Measurements from ENCODE around the gene MAP1LC3A.
A peak's percentile ranks its signal among the peaks of the same experiment; 100 is the strongest.

The MAP1LC3A gene

DNA sequence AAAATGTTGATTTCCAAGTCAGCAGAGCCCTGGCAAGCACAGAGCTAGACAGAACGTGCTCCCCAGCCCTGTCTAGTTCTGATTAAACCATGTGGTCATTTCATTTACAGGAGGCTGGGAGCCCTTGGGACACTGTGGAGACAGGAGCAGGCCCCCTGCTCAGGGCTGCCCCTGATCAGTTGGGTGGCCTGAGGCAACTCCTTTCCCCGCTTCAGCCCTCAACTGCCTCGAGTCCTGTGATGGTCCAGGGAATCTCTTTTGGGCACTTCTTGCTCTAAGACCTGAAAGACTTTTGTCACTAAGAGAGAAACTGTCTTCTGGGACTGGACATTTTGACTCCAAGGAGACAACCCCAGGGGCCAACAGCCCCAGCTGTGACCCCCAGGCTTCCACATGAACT, 28.8 kb upstream of the MAP1LC3A start:
- no peak for DNase-seq (ENCODE audit: low spot score)

DNA sequence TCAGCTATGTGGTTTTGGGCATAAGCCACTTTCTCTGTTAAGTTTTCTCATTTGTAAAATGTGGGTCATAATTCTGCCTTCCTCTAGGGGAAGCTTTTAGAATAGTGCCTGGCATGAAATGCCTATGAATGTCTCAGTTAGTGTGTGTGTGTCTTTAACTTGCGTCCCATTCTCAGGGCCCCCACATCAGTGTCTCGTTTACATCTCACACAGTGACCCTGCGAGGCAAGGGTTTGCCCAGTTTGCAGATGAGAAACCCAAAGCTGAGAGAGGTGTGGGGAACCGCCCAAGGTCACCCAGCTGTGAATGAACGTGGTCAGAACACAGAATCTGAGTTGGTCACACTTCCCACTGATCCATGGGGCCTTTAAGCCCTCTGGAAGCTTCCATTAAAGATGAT, 28.2 kb upstream of the MAP1LC3A start:
- no peak for DNase-seq (ENCODE audit: low spot score)

DNA sequence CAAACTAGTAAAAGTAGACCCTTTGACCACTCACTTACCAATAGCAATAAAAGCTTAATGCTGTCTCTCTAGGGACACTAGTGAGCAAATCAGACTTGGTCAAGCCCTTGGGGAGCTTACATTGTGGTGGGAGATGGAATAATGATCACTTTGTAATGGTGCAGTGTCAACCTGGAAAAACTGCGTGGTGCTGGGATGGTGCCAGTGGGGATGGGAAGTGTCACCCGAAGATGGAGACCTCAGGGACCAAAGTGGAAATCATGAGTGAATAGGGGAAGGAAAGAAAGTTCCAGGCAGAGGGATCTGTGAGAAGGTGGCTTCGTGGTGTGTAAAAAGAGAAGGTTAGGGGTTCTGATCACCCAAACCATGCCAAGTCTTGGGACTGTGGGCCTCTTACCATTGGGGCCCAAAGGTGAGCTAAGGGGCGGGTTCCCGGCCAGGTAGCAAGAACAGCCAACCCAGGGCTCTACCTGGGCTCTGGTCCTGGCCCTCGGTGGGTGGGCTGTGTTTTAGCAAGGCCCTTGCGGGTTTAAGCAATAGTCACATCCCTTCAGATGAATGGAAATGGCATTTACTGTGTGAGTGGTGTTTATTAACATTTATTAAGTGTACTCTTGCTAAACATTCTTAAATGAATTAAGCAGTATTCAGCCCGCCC, 26.8 kb upstream of the MAP1LC3A start:
- DNase-seq (ENCODE audit: low spot score): no peak

DNA sequence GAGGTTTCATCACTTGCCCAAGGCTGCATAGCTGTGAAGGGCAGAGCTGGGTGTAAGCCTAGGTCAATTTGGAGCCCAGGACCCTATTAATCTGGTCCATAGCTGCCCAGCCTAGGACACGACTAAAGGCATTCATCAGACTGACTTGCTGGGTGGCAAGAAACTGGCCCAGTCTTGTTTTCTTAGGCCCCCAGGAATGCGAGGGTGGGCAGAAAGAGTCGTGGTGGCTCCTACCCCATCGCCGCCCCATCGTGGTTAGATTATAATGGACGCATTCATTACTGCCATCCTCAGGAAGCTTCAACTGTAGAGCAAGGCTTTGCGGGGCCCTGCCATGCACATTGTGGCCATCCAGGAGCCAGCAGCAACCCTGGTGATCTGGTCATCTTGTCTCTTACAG, 26.2 kb upstream of the MAP1LC3A start:
- no peak for DNase-seq (ENCODE audit: low spot score)

DNA sequence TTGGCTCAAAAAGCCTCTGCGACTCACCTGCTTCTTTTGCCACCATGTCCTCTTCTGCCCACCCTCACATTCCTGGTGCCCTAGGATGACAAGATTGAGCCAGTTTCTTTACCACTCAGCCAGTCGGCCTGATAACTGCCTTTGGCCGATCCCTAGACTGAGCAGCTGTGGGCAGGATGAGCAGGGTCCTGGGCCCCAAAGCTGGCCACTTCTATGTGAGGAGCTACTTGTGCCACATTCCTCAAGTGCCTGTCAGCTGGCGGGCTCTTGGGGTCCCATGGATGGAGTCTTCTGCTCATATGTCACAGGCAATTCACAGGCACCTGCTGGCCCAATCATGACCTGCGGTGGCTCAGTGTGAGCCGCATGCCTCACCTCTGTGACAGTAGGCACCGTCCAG, 25.8 kb upstream of the MAP1LC3A start:
- DNase-seq (ENCODE audit: low spot score): no peak

DNA sequence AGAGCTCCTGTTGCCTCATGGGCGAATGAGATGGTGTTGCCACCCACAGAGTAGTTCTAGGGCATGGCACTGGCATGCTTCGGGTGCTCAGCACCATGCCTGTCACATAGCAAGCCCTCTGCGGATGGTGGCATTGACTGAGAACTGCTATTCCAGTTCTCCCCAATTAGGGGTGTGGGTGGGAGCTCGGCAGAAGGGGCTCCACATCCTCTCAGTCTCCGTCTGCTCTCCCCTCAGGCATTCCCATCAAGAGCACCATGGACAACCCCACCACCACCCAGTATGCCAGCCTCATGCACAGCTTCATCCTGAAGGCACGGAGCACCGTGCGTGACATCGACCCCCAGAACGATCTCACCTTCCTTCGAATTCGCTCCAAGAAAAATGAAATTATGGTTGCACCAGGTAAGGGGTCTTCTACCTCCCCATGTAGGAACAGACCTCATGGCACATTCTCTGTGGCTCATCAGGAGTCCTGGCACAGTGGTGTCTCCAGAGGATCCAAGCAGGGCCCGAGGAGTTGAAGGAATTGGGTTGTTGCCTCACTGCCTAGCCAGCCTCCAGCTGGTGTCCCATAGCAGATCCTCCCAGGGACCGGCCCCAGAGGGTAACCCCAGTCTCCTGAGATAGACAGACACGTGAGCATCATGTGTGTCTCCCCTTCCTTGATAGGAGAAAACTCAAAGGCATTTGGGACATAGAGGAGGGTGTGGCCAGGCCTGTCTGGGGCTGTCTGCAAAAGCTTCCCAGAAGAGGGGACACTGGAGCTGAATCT, 23.9 kb upstream of the MAP1LC3A start:
- no peak for DNase-seq (ENCODE audit: low spot score)

DNA sequence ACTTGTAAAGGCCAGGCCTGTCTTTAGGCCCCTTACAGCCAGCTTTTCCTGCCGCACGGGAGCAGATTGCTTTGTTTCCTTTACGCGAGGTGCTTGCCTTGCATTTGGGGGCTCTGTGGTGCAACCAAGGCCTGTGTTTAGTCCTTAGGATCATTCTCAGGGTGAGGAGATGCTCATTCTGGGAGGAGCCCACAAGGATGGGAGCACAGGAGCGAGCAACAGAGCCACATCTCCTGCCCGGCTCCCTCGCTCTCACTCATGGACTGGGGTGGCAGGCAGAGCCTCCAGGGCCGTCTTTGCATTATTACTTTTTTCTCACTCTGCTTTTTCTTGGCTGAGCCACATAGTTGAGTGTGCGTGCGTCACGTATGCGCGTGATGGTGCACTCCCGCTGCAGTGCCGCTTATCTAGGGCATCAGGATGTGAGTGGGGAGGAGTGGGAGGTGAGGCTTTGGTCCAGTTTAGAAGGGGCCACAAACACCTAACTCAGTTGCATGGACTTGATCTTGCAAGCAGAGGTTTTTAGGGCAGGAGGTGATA, 23.1 kb upstream of the MAP1LC3A start:
- no peak for DNase-seq (ENCODE audit: low spot score)

DNA sequence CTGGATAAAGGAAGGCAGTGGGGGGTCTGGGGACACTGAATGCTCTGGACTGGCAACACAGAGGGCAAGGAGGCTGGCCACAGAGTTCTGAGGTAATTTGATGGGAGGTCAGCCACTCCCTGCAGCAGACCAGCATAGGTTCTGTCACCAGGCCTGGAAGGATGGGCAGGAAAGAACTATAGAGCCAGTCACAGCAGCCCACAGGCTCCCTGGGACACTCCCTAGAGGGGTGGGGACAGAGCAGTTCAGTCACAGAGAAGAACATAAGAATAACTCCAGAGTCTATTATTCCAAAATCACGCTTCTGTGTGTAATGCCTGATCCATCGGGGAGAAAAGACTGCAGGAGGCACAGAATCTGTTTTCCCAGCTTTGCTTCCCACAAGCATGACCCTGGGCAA, 22.7 kb upstream of the MAP1LC3A start:
- DNase-seq (ENCODE audit: low spot score): no peak

DNA sequence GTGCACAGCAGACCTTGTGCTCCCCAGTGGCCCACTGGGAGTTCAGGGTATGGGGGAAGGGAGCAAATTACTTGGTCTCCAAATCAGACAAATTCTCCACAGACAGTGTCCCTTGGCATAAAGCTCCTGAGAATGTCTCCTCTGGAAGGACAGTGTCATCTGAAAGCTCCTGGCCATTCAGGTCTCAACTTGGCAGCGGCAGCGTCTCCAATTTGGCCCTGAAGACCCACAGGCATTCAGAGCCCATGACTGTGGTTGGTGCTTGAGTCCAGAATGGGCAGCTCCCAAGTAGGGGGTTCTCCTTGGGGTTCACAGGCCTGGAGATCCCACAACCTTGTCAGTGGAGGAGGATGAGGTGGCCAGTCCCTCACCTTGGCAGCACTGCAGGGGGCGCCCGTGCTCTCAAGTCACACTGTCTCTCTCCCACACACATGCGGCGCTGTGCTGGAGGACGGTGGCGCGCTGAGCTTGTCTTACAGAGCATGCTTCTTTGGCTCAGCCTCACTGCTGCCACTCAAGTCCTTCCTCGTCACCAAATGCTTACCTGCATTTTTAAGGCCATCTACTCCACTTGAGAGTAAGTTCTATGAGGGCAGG, 21.6 kb upstream of the MAP1LC3A start:
- DNase-seq (ENCODE audit: low spot score): peak; percentile 41

DNA sequence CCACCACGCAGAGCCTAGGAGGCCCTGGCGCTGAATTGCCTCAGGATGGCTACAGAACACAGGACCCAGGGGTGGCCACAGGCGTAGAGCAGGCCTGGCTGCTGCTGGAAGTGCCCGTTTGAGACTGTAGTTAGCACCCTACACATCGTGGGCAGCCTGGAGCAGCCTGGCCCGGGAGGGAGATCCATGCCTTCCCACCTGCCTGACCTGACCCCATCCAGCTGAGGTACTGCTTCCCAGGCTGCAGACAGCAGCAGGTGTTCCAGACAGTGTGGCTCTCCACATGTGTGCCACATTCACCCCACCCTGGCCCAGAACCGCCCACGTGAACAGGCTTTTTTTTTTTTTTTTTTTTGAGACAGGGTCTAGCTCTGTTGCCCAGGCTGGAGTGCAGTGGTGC, 20.9 kb upstream of the MAP1LC3A start:
- DNase-seq (ENCODE audit: low spot score): no peak

DNA sequence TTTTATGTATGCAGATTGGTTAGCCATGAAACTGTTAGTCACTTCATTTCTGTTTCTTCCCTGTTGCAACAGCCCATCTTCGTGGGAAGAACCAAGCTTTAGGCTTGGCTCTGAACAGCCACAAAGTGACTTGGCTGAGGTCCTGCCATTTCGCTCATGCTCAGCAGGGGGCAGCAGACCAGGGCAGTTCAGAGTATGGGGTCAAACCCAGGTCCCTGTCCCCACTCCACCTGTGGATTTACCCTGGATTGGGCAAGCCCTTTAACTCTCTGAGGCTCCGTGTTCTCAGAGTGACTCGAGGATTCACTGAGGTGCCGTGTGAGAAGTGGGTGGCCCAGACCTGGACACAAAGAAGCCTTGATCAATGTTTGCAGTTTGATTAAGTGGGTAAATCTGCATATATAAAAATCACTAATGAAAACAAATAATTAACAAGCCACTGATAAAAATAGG, 19.8 kb upstream of the MAP1LC3A start:
- DNase-seq (ENCODE audit: low spot score): peak; percentile 59

DNA sequence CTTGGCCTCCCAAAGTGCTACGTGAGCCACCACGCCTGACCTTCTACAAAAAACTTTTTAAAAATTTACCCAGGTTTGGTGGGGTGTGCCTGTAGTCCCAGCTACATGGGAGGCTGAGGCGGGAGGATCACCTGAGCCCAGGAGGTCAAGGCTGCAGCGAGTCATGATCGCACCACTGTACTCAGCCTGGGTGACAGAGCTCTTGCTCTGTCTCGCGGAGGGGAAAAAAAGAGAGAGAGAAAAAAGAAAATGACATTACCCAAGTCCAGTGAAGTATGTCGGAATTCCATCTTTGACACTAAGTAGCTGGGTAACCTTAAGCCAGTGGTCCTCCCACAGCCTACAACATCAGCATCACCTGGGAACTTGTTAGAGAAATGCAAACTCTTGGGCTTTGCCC, 18.8 kb upstream of the MAP1LC3A start:
- no peak for DNase-seq (ENCODE audit: low spot score)

DNA sequence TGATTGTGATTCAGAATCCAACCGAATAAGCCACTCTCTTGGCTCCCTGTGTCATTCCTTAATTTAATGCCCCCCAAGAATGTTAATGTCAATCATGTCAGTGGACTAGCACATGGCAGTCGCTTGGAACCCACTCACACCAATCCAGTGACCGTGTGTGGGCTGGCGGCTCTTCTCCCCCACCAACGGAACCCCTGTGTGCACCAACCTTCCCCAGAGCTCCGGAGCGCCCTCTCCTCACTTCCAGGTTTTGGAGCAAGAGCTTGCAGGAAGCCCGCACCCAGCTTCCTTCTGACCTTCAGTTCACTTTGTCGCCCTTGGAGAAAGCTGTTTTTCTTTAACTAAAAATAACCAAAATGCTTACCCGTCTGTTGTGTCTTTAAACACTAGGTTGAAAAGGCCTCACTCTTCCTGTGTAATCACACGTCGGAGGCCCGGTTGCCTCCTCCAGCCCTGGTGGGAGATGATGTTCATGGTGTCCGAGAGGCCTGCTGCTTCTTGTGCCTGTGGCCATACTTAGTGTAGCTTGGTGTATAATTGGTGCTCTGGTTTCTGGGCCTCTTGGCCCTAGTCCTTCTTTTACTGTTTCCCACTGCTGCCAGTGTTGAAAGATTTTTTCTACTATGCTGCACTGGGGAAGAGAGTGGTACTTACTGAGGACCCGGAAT, 17.8 kb upstream of the MAP1LC3A start:
- no peak for DNase-seq (ENCODE audit: low spot score)

DNA sequence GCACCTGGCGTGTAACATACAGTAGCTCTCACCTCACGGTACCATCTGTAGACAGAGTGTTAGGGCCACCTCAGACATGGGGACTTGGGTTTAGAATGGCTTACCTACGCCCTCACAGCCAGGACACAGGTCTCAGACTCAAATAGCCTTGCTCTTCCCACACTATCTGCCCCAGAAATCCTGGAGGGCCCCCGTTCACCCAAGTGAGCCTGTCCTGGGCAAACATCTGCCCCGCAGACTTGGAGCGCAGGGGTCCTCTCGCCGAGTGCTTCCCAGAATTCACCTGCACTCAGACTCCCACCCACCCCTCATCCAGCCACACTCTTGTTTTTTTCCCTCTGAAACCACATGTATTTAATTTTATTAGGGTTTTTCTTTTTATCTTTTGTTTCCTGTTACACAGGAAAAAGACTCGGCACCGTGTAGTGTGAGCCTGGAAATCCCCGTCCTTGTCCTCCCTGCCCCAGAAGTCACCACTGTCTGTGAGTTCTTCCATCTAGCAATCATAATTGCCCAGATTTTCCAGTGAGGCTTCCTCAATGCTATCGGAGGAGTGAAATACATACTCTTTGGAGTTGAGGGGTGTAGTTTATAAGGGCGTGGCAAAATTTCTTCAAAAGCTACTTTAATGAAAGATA, 17.1 kb upstream of the MAP1LC3A start:
- peak; percentile 50 for DNase-seq (ENCODE audit: low spot score)

DNA sequence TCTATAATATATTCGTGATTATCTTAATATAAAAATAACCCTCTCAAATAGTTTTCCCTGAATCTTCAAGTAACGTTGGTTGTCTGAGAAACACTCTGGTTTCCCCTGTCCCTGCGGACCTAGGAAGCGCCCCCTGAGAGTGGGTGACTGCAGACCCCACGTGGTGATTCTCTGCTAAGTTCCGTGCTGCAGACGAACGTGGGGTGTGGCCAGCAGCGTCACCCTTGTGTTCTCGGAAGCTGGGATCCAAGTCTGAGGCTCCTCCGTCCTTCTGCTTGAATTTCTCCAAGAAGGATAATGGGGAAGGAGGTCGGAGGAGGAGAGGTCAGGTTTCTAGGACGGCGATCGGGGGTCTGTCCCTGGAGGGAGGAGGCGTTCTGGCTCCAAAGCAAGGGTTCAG, 16.6 kb upstream of the MAP1LC3A start:
- DNase-seq (ENCODE audit: low spot score): no peak

DNA sequence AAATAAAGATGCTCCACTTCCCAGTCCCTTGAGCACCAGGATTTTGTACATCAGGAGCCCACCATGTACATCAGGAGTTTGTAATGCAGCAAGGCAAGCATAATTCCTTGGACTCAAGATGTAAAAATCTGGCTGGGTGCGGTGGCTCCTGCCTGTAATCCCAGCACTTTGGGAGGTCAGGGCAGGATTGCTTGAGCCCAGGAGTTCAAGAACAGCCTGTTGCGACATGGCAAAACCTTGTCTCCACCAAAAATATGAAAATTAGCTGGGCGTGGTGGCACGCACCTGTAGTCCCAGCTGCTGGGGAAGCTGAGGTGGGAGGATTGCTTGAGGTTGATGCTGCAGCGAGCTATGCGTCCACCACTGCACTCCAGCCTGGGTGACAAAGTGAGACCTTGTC, 16.1 kb upstream of the MAP1LC3A start:
- no peak for DNase-seq (ENCODE audit: low spot score)

DNA sequence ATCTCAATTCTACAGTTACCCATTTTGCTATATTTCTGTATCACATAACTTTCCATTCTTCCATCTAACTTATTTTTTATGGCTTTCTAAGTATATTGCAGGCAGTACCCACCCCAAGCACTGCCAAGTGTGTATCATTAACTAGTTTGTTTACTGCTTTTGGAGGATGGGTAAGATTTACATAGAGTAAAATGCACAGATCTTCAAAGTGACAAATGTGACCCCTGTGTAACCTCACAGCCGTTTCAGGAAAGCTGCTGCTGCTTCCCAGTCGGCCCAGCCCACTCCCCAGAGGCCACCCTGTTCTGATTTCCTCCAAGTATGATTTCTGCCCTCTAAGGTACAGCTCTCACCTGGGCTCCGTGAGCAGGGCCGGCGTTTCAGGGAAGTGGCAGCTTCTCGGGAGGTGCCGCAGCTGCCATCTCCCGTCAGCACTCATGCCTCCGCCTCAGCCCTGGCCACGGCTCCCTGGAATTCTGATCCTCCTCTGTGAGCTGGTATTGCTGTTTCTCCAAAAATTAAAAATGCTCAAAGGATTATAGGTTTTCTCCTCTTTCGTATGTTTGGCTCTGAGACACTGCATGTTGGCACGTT, 15.0 kb upstream of the MAP1LC3A start:
- DNase-seq (ENCODE audit: low spot score): no peak

DNA sequence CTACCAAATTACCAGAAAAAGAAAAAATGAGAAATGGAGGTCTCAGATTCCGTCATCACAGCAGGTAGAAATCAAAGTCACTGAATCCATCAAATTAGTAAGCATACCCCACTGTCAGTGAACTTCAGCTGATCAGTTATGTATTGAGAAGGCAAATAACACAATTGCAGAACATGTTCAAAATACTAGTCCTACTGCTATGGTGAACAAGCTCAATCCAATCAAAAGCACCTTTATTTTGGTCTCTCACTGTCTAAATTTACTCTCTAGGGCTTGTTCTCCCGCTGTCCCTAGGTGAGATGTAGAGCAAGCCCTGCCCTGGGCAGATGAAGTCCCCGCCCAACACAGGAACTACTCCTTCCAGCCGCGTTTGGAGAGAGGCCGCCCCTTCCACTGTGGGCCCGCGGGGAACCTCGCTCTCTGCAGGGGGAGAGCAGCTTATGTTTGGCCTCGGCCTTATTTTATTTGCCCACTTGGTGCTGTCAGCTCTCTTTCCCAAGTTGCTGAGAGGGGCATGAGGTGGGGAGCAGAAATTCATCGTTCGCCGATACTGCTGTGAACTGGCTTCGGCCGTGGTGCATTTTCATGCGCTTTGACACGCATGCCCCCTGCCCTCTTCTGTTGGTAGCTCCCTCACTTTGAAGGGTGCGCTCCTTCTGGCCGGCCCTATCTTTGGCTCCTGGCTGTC, 14.3 kb upstream of the MAP1LC3A start:
- peak; percentile 22 for DNase-seq (ENCODE audit: low spot score)

DNA sequence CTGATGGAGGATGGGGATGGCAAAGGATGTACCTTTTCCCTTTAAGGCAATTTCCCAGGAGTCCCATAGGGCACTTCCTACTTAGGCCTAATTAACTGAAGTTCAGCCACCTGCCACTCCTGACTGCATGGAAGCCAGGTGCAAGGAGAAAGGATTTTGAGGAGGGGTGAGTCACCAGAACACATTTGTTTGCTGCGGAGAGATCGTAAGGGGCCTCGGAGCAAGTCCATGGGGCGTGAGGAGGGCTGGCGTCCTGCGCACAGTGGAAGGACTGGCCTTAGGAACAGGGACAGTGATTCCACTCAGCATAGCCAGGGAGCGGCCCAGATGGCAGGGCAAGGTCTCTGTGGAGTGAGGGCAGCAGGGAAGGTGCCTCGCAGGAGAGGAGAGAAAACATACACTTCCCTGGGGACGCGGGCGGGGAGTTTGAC, 11.8 kb upstream of the MAP1LC3A start:
- DNase-seq (ENCODE audit: low spot score): no peak

DNA sequence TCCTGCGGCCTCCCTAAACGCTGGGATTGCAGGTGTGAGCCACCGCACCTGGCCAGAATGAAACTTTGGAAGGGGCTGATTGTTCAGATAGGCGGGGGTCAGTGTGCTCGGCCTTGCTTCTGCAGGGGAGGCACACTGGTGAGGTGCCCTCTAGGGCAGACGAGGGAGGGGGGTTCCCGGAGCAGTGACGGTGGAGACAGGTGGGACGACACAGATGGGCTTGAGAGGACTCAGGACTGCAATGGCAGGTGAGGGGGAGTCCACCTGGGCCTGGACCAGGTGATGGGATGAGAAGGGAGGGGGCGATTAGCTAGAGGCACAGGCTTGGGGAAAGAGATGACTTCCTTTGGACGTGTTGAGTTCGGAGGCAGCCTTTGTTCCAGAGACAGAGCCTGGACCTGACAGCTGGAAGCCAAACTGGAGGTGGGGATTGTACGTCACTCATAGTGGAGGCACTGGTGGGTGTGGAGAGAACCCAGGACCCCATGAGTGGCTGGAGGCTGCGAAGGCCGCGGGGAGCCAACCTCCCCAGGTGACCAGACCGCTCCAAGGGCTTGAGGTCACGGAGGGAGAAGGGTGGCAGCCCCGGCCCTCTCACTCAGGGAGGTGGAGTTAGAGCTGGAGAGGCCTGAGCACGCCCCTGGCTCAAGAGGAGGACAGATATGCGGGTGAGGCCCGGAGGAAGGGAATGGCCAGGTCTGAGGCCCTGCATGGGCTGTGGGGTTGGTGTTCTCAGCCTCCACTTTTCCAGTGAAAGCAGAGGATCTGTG, 10.5 kb upstream of the MAP1LC3A start:
- no peak for DNase-seq (ENCODE audit: low spot score)

All from CD4-positive, alpha-beta T cell treated with Interleukin-2 at 100 ng/mL for 4 hours (primary cell).